HG03097 (cell line): ENCODE results near the gene BCL11B.
"Not testable (repeated sequence)": the region's sequence is repeated elsewhere in the genome, so short reads cannot be mapped to it uniquely, and the experiment has no call there.

Experiments used
- ATAC-seq: cut with Tn5 transposase; IDR thresholded peaks from one replicate; pipeline ENCODE4 v1.9.1; 2021; ENCODE audit not compliant: unreplicated experiment, low FRiP score

Gene BCL11B

GRCh38 chr14:99242238-99242637 lies 29.8 kb downstream of the BCL11B start:
- ATAC-seq, result no peak

GRCh38 chr14:99241325-99242010 lies 30.5 kb downstream of the BCL11B start:
- ATAC-seq, result no peak

DNA sequence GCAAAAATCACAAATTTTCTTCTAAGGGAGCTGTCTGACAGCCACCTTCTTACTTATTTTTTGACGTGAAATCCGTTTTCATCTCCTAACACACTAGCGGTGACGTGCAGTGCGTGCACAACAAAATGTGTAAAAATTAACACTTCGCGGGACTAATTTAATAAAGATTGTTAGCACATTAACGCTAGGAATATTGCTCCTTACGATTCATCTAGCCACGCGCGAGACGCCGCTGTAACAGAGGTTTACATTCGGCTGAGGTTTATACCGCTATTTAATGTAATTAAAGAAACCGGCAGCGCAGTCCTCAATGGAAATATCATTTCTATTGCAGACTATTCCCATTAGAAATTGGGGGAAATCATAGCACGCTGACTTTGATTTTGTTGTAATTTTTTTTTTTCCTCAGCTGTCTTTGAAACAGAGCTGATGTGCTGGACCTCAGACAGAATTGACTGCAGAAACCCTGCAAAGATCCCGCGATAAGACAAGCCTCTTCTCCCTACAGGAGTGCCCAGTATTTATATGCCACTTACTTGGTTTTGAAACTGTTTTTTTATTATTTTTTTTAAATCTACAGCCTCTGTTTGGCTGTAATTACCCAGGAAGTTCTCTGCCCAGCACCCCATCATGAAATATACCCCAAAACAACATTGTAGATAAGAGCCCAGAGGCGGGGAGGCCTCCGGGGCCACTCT lies 31.2 kb downstream of the BCL11B start:
- ATAC-seq, result no peak

- no peak for ATAC-seq
Measured at GRCh38 chr14:99239661-99240092, 32.3 kb downstream of the BCL11B start.

GRCh38 chr14:99238216-99238615 lies 33.8 kb downstream of the BCL11B start:
- no peak for ATAC-seq

GRCh38 chr14:99237288-99237687 lies 34.7 kb downstream of the BCL11B start:
- no peak for ATAC-seq

- ATAC-seq, result no peak
Measured at GRCh38 chr14:99236386-99237138, 35.4 kb downstream of the BCL11B start.

DNA sequence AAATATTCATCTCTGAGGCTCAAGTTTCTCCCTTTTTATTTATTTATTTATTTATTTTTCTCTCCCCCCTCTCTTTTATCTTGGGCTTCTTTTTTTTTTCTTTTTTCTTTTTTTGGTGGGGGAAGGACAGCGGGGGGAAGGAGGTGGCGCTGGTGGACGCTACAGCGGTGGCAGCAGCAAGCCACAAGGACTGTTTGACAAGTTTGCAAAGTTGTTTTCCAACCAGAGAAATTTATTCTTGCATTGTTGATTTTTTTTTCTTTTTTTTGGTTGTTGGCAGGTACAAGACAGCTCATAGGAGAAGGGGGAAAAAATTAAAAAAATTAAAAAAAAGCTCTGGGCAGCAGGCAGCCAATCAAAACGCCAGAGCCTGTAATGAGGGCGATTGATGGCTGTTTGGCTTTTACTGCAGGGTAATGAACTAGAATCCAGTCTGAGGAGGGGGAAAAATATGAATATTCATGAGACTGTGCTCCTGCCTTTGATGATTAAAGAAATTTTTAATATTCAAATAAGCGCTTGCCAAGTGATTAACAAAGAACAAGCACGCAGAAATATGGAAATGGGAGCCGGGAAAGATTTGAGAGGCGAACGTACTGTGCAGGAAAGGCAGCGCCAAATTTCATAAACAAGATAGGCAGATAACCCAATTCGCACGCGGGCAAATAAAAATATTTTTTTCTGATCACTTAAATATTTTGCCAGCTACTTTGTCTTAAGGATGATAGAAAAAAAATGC lies 36.2 kb downstream of the BCL11B start:
- ATAC-seq, result no peak

- ATAC-seq, result no peak
Measured at GRCh38 chr14:99234961-99235571, 36.9 kb downstream of the BCL11B start.

- no peak for ATAC-seq
Measured at GRCh38 chr14:99234355-99234754, 37.6 kb downstream of the BCL11B start.

DNA sequence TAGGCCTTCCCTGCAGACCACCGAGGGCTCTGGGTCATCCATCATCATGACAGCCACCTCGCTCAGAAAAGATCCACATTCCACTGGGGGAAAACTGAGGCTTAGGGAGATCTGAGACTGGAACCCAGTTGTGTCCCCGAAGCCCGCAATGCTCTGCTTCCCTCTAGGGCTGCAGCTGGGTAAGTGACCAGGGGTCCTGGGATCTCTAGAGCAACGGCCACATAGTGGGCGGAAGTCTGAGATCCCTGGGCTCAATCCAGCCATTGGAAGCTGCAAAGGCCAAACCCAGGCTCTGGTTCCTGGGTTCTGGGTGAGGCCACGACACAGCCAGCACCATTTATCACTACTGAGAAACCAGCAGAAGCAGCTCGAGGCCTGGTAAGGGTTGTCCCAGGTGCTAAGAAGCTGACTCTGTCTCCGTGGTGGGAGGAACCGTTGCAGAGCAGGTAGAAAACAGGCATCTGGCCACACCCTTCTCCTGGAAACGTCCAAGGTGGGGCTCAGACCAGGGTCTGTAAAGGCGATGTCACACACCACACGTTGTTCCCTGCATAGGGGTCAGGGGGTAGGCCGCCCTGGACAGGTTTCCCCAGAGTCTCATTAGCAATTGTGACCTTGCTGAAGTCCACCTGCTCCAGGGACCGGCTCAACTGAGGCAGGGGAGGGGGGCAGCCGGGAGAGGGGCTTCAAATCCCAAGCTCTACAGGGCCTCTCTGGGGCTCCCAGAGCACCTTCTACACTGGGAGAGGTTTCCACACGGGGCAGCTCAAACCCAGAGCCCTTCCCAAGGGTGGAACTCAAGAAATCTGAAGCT lies 38.6 kb downstream of the BCL11B start:
- ATAC-seq, result no peak

GRCh38 chr14:99232714-99233214 lies 39.2 kb downstream of the BCL11B start:
- ATAC-seq, result no peak

GRCh38 chr14:99231850-99232713 lies 39.9 kb downstream of the BCL11B start:
- no peak for ATAC-seq

DNA sequence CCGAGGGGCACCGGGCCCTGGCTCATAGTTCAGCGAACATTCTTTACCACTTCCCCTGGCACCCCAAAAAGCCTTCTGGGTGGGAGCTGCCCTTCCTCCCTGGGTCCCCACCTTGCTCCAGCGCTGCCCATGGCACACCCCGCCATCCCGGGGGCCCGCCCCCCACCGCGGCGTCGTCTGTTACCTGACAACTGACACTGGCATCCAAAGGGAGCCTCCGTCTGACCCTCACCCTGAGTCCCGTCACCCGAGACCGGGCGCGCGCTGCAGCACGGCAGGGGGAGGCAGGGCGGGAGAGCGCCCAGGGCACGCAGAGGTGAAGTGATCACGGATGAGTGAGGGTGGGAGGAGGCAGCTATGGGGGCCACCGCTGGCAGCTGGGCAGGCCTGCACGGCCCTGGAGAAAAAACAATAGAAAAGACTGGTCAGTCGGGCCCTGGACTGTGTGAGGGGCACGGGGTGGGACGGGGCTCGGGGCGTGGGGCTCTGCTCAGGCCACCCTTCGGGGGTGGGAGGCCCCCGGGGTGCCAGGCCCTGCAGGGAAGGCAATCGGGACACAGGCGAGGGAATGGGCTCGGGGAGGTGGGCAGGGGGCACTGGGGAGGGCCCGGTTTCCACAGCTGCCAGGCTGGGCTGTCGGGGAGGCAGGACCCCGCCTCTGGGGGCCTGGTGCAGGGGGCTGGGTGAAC lies 40.7 kb downstream of the BCL11B start:
- ATAC-seq, result no peak

- ATAC-seq, result no peak
Measured at GRCh38 chr14:99230208-99231151, 41.5 kb downstream of the BCL11B start.

DNA sequence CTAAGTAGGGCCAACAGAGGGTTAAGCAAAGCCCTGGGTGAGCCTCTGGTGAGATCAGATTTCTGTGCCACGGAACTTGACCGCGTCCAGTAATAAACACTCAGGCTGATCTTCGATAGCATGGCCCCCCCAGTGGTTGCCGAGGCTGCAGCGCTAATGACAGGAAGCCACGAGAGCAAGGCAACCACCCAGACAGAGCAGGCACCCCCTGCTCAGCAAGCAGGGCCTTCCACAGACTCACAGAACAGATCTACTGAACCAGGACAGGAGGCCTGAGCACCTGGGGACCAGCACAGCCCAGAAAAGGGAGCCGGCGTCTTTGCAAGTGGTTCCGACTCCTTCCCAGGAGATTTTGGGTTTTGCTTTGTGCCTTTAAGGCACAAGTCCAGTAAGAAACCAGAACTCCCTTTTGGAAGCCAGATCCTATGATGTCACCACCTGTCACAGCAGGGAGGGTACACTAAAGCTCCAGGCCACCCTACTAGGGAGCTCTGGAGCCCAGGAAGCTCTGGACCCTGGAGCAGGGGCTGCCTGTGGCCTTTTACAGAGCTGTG lies 42.3 kb downstream of the BCL11B start:
- no peak for ATAC-seq

GRCh38 chr14:99228760-99229159 lies 43.2 kb downstream of the BCL11B start:
- ATAC-seq, result not testable (repeated sequence)
